AG08395 (cell line): Measurements from ENCODE around the gene CANT1.
"Not testable (repeated sequence)": the region's sequence is repeated elsewhere in the genome, so short reads cannot be mapped to it uniquely, and the experiment has no call there.

ENCODE experiments used
- DNase-seq: peaks from one replicate; pipeline ENCODE4 v3.0.0; 2012; ENCODE audit warnings: mixed read lengths, low spot score

The CANT1 gene

GRCh38 chr17:78977681-78977943 is 32.0 kb downstream of the CANT1 start:
- no peak for DNase-seq

GRCh38 chr17:78976907-78977680 is 32.5 kb downstream of the CANT1 start:
- no peak for DNase-seq

DNA sequence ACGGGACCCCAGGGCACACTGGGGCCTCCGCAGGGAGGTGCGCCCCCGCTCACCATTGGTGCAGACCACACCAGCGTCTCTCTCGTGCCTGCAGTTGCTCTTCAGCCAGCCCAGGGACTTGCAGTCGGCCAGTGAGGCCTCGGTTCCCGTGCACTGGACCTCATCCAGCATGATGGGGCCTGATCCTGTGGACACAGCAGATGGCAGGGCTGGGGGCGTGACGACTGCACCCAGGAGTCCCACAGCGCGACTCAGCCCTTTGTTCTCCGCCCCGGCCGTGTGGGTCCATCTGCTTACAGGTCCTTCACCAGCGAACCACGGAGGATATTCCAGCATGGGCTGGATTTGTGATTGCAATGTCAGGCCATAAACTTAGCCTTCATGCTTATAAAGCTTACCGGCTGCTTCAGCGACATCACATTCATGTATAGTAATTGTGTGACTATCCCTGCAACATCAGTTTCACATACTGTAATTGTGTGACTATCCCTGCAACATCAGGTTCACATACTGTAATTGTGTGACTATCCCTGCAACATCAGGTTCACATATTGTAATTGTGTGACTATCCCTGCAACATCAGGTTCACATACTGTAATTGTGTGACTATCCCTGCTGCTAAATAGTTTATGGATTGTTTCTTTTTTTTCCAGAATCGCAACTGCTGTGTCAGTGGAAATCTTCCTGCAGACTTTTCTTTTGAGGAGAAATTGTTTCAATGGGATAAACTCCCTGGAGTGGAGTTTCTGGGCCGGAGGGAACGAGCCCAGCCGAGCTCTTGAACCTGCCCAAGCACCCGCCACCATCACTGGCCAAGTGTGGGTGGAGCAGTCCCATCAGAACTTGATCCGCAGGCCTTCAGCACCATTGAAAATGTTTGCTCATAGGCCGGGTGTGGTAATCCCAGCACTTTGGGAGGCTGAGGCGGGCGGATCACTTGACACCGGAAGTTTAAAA is 34.7 kb downstream of the CANT1 start:
- DNase-seq, result peak; percentile 73

- DNase-seq, result no peak
Measured at GRCh38 chr17:78973792-78974520, 35.6 kb downstream of the CANT1 start.

- no peak for DNase-seq
Measured at GRCh38 chr17:78973196-78973595, 36.4 kb downstream of the CANT1 start.

- DNase-seq, result no peak
Measured at GRCh38 chr17:78972507-78973105, 37.0 kb downstream of the CANT1 start.

DNA sequence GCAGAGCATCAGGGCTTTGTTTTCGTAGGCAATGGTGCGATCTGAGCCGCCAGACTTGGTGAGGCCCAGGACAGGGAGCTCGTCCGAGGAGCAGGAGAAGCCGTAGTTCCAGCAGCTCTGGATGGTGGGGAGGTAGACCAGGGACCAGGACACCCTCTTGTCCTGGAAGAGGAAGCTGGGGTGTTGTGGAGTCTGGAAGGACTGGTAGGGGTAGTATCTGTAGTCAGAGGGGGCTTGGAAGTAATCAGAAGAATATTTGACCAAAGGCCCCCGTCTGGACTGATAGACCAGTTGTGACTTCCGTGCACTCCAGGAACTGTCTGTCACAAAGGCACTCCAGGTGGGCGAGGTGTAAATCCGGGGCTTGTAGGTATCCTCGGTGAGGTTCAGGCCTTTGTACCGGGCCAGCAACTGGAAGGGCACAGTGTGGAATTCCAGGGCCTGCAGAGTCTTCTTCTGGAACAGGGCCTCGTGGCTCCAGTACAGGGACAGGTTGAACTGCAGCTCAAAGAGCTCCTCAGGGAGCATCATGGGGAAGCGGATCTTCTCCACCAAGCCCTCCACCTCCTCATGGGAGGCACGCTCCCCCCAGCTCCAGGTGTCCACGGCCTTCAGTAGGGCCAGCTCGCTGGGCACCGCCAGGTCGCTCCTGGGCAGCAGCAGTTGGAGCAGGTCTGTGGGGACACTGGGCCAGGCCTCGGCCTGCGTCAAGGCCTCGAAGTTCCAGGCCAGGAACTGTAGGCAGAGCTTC is 37.6 kb downstream of the CANT1 start:
- no peak for DNase-seq

GRCh38 chr17:78970834-78971755 is 38.5 kb downstream of the CANT1 start:
- DNase-seq, result peak; percentile 65

DNA sequence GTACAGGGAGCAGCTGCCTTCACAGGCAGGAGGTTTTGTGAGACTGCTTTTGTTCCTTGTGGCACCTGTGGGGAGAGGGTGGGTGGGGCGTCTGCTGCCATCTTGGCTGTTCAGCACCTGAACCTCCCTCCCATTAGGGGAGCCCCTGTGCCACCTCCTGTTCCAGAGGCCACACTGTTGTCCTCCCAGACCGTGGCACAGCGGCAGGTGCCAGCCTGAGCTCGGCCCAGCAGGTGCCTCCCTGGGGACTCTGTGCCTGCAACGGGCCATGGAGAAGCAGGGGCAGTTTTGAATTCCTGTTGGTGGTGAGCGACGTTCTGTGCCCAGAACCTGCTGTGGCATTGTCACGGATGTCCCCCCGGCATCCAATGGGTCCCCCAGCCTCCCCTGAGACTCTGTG is 39.7 kb downstream of the CANT1 start:
- DNase-seq, result no peak

DNA sequence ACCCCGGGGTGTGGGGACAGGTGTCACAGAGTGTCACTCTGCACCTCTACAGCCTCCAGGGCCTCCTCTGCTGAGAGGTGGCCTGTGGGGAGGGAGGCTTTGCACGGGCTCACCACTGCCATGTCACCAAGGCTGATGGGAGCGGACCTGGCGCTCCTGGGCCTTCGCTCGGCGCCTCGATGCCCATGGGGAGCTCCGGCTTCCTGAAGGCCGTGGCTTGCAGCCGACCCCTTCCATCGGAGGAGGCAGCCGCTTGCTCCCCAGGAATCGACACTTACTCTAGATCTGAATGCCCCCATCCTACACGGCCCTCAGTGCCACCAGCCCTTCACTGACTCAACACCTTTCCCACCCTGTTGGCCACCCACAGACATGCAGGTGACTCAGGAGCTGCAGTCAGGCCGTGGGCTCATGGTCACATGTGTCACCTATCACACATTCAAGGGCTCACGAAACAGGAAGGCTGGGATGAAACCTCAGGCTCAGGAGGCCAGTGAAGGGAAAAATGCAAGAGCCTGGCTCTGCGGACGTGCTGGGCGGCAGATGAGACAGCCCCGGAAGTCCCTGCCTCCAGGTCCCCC is 41.7 kb downstream of the CANT1 start:
- no peak for DNase-seq

DNA sequence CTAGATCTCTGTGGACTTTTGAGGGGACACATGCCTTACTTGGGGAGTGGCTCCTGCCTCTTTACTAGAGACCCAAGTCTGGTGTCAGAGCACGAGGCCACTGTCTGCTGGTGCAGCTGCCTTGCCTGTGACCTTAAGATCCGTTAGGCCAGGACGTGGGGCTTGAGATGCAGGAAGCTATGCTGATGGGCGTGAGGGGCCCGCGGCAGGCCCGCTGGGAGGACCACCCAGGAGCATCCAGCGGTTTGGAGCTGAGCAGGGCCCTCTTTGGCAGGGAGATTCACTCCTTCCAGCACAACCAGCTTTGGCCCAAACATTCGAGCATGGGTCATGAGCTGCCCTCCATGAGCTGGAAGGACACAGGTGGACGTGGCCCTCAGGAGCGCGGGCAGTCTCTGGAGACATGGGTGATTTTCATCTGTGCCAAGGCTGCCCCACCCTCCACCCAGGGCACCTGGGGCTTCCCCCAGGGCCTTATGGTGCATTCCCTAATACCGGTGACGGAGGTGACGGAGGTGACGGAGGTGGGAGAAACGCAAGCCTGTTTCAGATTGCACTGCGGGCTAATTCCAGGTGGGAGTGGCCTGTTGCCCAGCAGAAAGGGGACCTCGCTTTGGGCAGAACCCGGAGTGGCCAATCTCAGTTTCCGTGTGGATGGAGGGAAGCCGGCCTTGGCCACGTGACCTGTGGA is 42.5 kb downstream of the CANT1 start:
- DNase-seq, result no peak

- DNase-seq, result no peak
Measured at GRCh38 chr17:78966123-78966813, 43.3 kb downstream of the CANT1 start.

DNA sequence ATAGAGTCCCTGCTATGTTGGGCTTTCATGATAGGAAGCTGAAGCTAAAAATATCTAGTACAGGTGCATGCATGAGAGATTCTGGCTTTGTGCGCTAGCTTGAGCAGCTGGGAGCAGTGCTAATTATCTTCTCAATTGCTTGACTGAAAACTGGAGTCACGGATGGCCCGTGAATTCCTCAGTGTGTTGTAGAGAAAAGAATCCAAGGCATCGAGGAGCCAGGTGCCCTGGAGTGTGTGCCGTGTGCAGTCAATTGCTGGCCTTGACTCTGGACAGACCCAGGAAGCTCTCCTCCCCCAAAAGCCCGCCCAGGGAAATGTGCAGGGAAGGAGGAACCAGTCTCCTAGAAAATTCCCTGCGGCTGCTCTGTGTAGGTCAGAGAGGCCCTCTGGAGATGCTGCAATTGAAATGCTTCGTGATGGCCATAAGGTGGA is 44.1 kb downstream of the CANT1 start:
- DNase-seq, result no peak

GRCh38 chr17:78963378-78963777 is 46.2 kb downstream of the CANT1 start:
- DNase-seq, result no peak

- DNase-seq, result not testable (repeated sequence)
Measured at GRCh38 chr17:78962984-78963348, 46.6 kb downstream of the CANT1 start.

GRCh38 chr17:78962345-78962983 is 47.1 kb downstream of the CANT1 start:
- DNase-seq, result peak; percentile 22

DNA sequence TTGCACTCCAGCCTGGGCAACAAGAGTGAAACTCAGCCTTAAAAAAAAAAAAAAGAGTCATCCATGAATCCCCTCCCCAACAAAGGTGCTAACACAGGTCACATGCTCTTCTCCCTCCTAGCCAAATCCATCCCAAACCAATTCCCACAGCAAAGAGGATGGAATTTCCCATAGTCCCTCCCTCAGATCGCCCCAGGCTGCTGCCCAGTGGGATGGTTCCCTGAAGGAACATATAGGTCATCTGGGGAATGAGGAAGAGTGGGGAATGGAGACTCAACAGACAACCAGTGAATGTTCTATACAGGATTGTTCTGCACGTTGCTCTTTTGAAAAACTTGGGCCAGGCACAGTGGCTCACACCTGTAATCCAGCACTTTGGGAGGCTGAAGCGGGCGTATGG is 48.0 kb downstream of the CANT1 start:
- DNase-seq, result no peak

DNA sequence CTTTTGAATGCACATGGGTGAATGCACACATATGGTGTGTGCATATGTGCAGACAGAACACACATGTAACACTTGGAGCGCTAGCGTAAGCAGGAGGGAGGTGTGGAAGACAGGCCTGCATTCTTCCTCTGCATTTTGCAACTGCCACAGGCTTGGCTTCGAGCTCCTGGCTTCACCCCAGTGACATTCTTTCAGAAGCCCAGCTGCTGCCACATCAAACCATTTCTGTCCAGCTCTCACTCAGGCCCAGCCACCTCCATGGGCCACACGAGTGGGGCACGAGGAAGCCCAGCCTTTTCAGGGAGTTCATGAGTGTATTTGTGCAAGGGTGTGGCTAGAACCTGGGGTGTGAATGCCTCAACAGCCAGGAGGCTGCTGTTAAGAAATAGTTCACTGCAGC is 48.6 kb downstream of the CANT1 start:
- peak; percentile 58 for DNase-seq
